Frontal cortex (tissue), 4 donors: Measurements from ENCODE around the gene IER3. TPM values are rescaled to one million over a fixed set of nuclear protein-coding genes. Genes with fewer than 3 reads are reported as not detected.
"Not testable (repeated sequence)": the region's sequence is repeated elsewhere in the genome, so short reads cannot be mapped to it uniquely, and the experiment has no call there.

ENCODE experiments used
- DNase-seq, 2 donors: peaks; one replicate each; pipeline ENCODE4 v3.0.0; 2012; ENCODE audit warnings: low spot score in 2 of 2
- FAIRE-seq: peaks from 2 replicates; lab custom pipeline; 2012; peaks lifted over from hg19 to GRCh38; lab: Jason Lieb, UNC
- total RNA-seq: library from RNA; depleted of rRNA; stranded (reverse); fragments of >200 nt; gene quantifications from one replicate; pipeline ENCODE4 v1.2.3, GENCODE V29; 2014
- donor health status: control.
- donor health status: control.
- donor health status: control.

IER3 gene
- total RNA-seq, 1 donor from 2014 or later: 2.4 TPM

GRCh38 chr6:30726506-30727413 lies 17.6 kb downstream of the IER3 start:
- no peak for FAIRE-seq

DNA sequence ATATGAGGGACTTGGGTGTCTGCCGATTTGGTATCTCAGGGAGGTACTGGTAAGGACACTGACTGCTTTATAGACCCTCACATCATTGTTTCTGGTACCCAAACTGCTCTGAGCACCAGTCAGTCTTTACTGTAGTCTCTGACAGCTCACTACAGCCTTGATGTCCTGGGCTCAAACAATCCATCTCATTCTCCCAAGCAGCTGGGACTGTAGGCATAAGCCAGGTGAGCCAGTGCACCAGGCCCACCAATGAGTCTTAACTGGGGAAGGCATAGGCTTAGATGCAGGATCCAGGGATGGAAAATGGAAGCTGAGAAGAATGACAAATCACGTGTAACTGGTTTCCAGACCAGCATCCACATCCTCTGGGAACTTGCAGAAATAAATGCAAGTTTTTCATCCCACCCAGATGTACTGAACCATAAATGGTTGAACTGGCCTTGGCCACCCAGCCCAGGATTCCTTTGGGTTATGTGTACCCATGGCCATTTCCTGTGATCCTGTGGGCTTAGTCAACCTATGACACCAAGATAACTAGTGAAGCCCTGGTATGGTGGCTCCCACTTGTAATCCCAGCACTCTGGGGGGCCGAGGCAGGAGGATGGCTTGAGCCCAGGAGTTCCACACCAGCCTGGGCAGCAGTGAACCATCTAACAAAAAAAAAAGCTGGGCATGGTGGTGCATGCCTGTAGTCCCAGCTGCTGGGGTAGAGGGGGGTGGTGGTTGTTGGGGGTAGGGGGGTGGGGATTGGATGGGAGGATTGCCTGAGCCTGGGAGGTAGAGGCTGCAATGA lies 18.4 kb downstream of the IER3 start:
- DNase-seq (no peak), FAIRE-seq (no peak)

More at GRCh38 chr6:30726506-30727413, 17.6 kb downstream of the IER3 start:
- DNase-seq: no peak

- no peak for DNase-seq
- no peak for FAIRE-seq
Measured at GRCh38 chr6:30724906-30725667, 19.3 kb downstream of the IER3 start.

GRCh38 chr6:30723843-30724741 lies 20.3 kb downstream of the IER3 start:
- DNase-seq, FAIRE-seq: not testable (repeated sequence)

DNA sequence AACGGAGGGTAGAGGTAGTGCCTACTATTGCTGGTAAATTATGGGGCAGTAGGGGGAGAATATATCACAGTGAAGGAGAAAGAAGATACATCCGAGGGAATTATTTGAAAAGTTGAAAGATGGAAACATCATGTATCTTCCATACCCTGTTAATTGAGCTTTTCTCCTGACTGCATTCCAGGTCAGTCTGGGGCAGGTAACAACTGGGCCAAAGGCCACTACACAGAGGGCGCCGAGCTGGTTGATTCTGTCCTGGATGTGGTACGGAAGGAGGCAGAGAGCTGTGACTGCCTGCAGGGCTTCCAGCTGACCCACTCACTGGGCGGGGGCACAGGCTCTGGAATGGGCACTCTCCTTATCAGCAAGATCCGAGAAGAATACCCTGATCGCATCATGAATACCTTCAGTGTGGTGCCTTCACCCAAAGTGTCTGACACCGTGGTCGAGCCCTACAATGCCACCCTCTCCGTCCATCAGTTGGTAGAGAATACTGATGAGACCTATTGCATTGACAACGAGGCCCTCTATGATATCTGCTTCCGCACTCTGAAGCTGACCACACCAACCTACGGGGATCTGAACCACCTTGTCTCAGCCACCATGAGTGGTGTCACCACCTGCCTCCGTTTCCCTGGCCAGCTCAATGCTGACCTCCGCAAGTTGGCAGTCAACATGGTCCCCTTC lies 21.0 kb downstream of the IER3 start:
- DNase-seq, FAIRE-seq: not testable (repeated sequence)

- DNase-seq: peak; percentile 64 to 66
- FAIRE-seq: no peak
Measured at GRCh38 chr6:30722280-30723112, 21.9 kb downstream of the IER3 start.

GRCh38 chr6:30722025-30722279 lies 22.4 kb downstream of the IER3 start:
- not testable (repeated sequence) for DNase-seq, FAIRE-seq

- DNase-seq (peak; percentile 84 to 90), FAIRE-seq (no peak)
Measured at GRCh38 chr6:30721198-30722024, 22.9 kb downstream of the IER3 start.

GRCh38 chr6:30720738-30721197 lies 23.6 kb downstream of the IER3 start:
- DNase-seq: peak in 1 of 2 donors; percentile 48
- no peak for FAIRE-seq

GRCh38 chr6:30719791-30720737 lies 24.3 kb downstream of the IER3 start, which contains the start of gene TUBB:
Gene TUBB, plus strand, starts transcription at chr6:30720352. Its CDS starts 155 bp downstream, at chr6:30720507.
- no peak for FAIRE-seq
- peak; percentile 86 to 89 for DNase-seq

DNA sequence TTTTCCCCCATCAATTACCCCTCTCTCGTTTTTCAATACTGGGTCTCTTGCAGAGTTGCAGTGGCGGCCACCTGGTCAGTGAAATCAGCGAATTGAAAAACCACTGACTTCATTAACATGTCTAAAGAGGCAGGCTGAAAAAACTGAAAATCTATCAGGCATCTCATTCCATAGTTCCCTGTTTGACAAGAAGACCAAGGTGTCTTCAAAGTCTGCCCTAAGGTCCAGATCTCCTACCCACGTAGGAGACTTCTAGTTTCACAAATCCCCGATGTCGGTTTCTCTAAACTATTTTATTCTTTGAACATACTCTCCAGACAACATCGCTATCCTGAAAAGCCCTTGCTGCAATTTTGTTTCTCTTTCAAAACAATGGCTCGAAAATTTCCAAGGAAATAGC lies 25.0 kb downstream of the IER3 start:
- no peak for FAIRE-seq
- no peak for DNase-seq

DNA sequence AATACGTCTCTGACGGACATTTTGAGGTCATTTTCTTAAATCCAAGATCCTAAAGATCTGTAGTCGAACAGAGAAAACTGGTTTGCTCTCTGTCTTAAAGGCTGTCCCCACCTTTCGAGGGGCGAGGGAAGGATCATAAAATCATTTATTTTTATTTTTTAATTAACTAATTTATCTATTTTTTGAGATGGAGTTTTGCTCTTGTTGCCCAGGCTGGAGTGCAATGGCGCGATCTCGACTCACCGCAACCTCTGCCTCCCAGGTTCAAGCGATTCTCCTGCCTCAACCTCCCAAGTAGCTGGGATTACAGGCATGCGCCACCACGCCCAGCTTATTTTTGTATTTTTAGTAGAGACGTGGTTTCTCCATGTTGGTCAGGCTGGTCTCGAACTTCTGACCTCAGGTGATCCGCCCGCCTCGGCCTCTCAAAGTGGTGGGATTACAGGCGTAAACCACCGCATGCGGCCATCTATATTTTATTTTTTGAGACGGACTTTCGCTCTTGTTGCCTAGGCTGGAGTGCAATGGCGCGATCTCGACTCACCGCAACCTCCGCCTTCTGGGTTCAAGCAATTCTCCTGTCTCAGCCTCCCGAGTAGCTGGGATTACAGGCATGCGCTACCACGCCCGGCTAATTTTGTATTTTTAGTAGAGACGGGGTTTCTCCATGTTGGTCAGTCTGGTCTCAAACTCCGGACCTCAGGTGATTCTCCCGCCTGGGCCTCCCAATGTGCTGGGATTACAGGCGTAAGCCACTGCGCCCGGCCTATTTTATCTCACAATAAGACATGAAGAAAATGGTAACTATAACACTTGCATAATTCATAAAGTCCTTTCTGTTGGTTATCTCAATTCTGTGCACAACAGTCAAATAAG lies 26.3 kb downstream of the IER3 start:
- DNase-seq, FAIRE-seq: not testable (repeated sequence)

DNA sequence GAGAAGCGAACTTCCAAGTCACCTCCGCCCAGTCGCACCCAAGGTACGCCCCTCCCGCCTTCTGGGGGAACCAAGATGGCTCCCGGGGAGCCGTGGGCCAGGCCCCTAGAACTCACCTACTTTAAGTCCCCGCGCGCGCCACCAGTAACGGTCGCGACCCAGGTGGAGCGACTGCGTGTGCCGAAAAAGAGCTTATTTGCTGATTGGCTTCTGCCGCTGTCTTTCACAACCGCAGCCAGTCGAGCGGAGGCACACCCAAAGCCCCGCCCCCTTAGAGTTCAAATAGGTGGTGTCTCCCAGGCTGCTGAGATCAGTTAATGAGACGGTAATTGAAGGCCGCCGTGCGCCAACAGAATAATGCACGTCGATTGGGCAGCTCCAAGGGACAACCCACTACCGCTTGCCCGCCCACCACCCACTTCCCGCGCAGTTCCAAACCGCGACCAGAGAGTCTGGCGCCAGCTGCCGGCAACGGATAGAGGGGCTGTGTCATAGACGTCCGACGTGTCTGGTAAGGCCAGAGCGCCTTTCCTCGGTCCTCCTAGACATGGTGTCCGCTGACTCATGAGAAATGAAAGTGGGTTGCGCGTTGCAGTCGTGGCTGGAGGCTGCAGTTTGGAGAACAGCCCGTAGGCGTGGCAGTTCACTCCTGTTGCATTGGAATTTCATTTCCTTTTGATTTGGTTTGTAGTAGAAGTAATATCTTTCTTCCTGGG lies 27.1 kb downstream of the IER3 start, which contains the start of gene MDC1:
Gene MDC1 (minus strand): TSS at position 153 of the 716 bp plus-strand sequence. CDS start 2,106 bp downstream, outside the sequence.
- peak; percentile 83 to 90 for DNase-seq

DNA sequence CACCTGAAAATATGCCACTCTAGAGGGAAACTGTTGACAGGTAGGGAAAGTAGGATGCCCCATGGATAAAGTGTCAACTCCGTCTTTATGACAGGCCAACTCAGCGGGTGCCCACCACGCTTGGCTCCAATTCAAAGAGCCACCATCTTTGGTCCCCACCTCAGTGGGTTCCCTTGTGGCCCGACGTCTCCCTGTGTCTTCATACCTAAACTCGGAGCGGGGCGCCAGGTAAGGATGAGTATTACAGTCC lies 27.5 kb downstream of the IER3 start:
- FAIRE-seq (no peak), DNase-seq (no peak)

More for the DNA sequence above, 27.1 kb downstream of the IER3 start, which contains the start of gene MDC1:
- FAIRE-seq: peak; percentile 84
